H9 (cell line): ENCODE results near the gene KLRB1. TPM values are rescaled to one million over a fixed set of nuclear protein-coding genes. Genes with fewer than 3 reads are reported as not detected.
A peak's percentile ranks its signal among the peaks of the same experiment; 100 is the strongest.

ENCODE experiments used
- DNase-seq: peaks from one replicate; pipeline ENCODE4 v3.0.0-alpha.2; 2017
- H2AFZ ChIP-seq: one replicate; pipeline ENCODE4 v1.6.1; 2013; ENCODE audit warnings: mild to moderate bottlenecking, low read length, control low read depth, moderate library complexity
- H2AK5ac ChIP-seq: 2 replicates; pipeline ENCODE4 v1.6.1; 2013; ENCODE audit warnings: low read length, control low read depth, mixed read lengths; ENCODE audit not compliant: insufficient read length
- H2BK120ac ChIP-seq: one replicate; pipeline ENCODE4 v1.6.1; 2013; ENCODE audit warnings: low read depth, mild to moderate bottlenecking, low read length, control low read depth, inconsistent platforms; ENCODE audit not compliant: poor library complexity, severe bottlenecking
- H2BK12ac ChIP-seq: 2 replicates; pipeline ENCODE4 v1.6.1; 2013; ENCODE audit warnings: low read length, control low read depth, mixed read lengths, low read depth; ENCODE audit not compliant: insufficient read length
- H2BK15ac ChIP-seq: 2 replicates; pipeline ENCODE4 v1.6.1; 2013; ENCODE audit warnings: low read depth, low read length, control low read depth
- H2BK20ac ChIP-seq: one replicate; pipeline ENCODE4 v1.6.1; 2013; ENCODE audit warnings: low read depth, mild to moderate bottlenecking, low read length, control low read depth, inconsistent platforms; ENCODE audit not compliant: poor library complexity, severe bottlenecking
- H2BK5ac ChIP-seq: 2 replicates; pipeline ENCODE4 v1.6.1; 2013; ENCODE audit warnings: low read length, control low read depth, mixed read lengths; ENCODE audit not compliant: insufficient read length
- H3K14ac ChIP-seq: 2 replicates; pipeline ENCODE4 v1.6.1; 2013; ENCODE audit warnings: low read length, control low read depth; ENCODE audit not compliant: insufficient read depth
- H3K18ac ChIP-seq: 2 replicates; pipeline ENCODE4 v1.6.1; 2013; ENCODE audit warnings: low read depth, mild to moderate bottlenecking, mixed read lengths, low read length, control low read depth; ENCODE audit not compliant: insufficient read length
- H3K23ac ChIP-seq: 2 replicates; pipeline ENCODE4 v1.6.1; 2013; ENCODE audit warnings: low read length, control low read depth, mixed read lengths, low read depth; ENCODE audit not compliant: insufficient read length
- H3K23me2 ChIP-seq: 2 replicates; pipeline ENCODE4 v1.6.1; 2013; ENCODE audit warnings: low read depth, mild to moderate bottlenecking, mixed read lengths, low read length, control low read depth; ENCODE audit not compliant: insufficient read length, poor library complexity, severe bottlenecking
- H3K27ac ChIP-seq: 2 replicates; pipeline ENCODE4 v1.5.1; 2013; ENCODE audit warnings: low read length, control low read depth, mixed read lengths, low read depth; ENCODE audit not compliant: insufficient read length
- H3K27me3 ChIP-seq: 2 replicates; pipeline ENCODE4 v1.6.1; 2013; ENCODE audit warnings: low read length, control low read depth, inconsistent platforms; ENCODE audit not compliant: insufficient read depth
- H3K4ac ChIP-seq: 2 replicates; pipeline ENCODE4 v1.6.1; 2013; ENCODE audit warnings: low read depth, mild to moderate bottlenecking, control low read depth, inconsistent platforms, low read length, moderate library complexity
- H3K4me1 ChIP-seq: 2 replicates; pipeline ENCODE4 v1.6.1; 2013; ENCODE audit warnings: low read length, control low read depth, inconsistent platforms; ENCODE audit not compliant: insufficient read depth
- H3K4me2 ChIP-seq: 2 replicates; pipeline ENCODE4 v1.6.1; 2013; ENCODE audit warnings: low read length, control low read depth, mixed read lengths; ENCODE audit not compliant: insufficient read length, insufficient read depth
- H3K56ac ChIP-seq: 2 replicates; pipeline ENCODE4 v1.6.1; 2013; ENCODE audit warnings: low read depth, mild to moderate bottlenecking, mixed read lengths, low read length, control low read depth; ENCODE audit not compliant: insufficient read length
- H3K79me1 ChIP-seq: 2 replicates; pipeline ENCODE4 v1.6.1; 2013; ENCODE audit warnings: low read depth, mild to moderate bottlenecking, moderate library complexity, low read length, control low read depth, inconsistent platforms; ENCODE audit not compliant: insufficient read depth, poor library complexity, severe bottlenecking
- H3K79me2 ChIP-seq: 2 replicates; pipeline ENCODE4 v1.6.1; 2013; ENCODE audit warnings: low read length, control low read depth, inconsistent platforms; ENCODE audit not compliant: insufficient read depth
- H3K9ac ChIP-seq: 2 replicates; pipeline ENCODE4 v1.6.1; 2013; ENCODE audit warnings: low read length, control low read depth, mixed read lengths; ENCODE audit not compliant: insufficient read length; ENCODE audit errors: extremely low read depth
- H3K9me3 ChIP-seq: one replicate; pipeline ENCODE4 v1.6.1; 2013; ENCODE audit warnings: low read depth, low read length, inconsistent platforms; ENCODE audit not compliant: control insufficient read depth
- H3T11ph ChIP-seq: one replicate; pipeline ENCODE4 v1.6.1; 2013; ENCODE audit warnings: mild to moderate bottlenecking, low read length, control low read depth, inconsistent platforms
- H4K20me1 ChIP-seq: one replicate; pipeline ENCODE4 v1.6.1; 2013; ENCODE audit not compliant: control insufficient read depth, insufficient read length, insufficient read depth
- H4K5ac ChIP-seq: 2 replicates; pipeline ENCODE4 v1.6.1; 2013; ENCODE audit warnings: low read depth, mild to moderate bottlenecking, mixed read lengths, low read length, control low read depth; ENCODE audit not compliant: insufficient read length
- H4K8ac ChIP-seq: replicated peaks from 2 replicates; pipeline ENCODE4 v1.6.1; 2013; ENCODE audit warnings: low read length, control low read depth, mixed read lengths, low read depth; ENCODE audit not compliant: insufficient read length
- H4K91ac ChIP-seq: 2 replicates; pipeline ENCODE4 v1.6.1; 2013; ENCODE audit warnings: low read depth, mild to moderate bottlenecking, moderate library complexity, mixed read lengths, low read length, control low read depth; ENCODE audit not compliant: insufficient read length
- H3K27ac Mint-ChIP-seq, 3 experiments: 2 replicates in 2 of 3; 3 replicates in 1 of 3; pipeline ENCODE4 v1.8.0; 2020 to 2021; ENCODE audit warnings: mixed read lengths in 3 of 3, mild to moderate bottlenecking in 1 of 3, moderate library complexity in 1 of 3
- H3K27me3 Mint-ChIP-seq: 2 replicates; pipeline ENCODE4 v1.8.0; 2021; ENCODE audit warnings: low read depth, mild to moderate bottlenecking, moderate library complexity, mixed read lengths
- H3K36me3 Mint-ChIP-seq, 3 experiments: 2 replicates in 2 of 3; 3 replicates in 1 of 3; pipeline ENCODE4 v1.8.0; 2020 to 2021; ENCODE audit warnings: low read depth in 3 of 3, mixed read lengths in 3 of 3; ENCODE audit not compliant: insufficient read depth in 1 of 3
- H3K4me1 Mint-ChIP-seq, 2 experiments: 2 replicates each; pipeline ENCODE4 v1.8.0; 2020; ENCODE audit warnings: mixed read lengths in 2 of 2
- H3K4me3 Mint-ChIP-seq, 2 experiments: 2 replicates in 1 of 2; 3 replicates in 1 of 2; pipeline ENCODE4 v1.8.0; 2020 to 2021; ENCODE audit warnings: mild to moderate bottlenecking in 2 of 2, mixed read lengths in 2 of 2, moderate library complexity in 1 of 2
- H3K9me3 Mint-ChIP-seq, 2 experiments: 2 replicates in 1 of 2; 3 replicates in 1 of 2; pipeline ENCODE4 v1.8.0; 2020; ENCODE audit warnings: mild to moderate bottlenecking in 2 of 2, mixed read lengths in 2 of 2, moderate library complexity in 1 of 2
- CTCF ChIP-seq: fragments of 200-600 bp; sonication (generic); conservative IDR thresholded peaks from 3 replicates; pipeline ENCODE4 v1.8.0; 2021; ENCODE audit warnings: antibody characterized with exemption, mild to moderate bottlenecking
- WGBS: extraction: QIAGEN DNeasy Blood & Tissue Kit; methylation state at CpG from one replicate; pipeline ENCODE4 v1.1.7; 2013; ENCODE audit warnings: missing lambda C conversion rate, low lambda C conversion rate, mixed read lengths; ENCODE audit not compliant: insufficient read length; ENCODE audit errors: extremely low coverage; 5-methylcytosine and 5-hydroxymethylcytosine counted together
- total RNA-seq: library from RNA; stranded (reverse); gene quantifications from 2 replicates; pipeline ENCODE4 v1.2.1, GENCODE V29; 2021

The KLRB1 gene
- total RNA-seq, 1 experiment from 2014 or later = 0.15 TPM

GRCh38 chr12:9650151-9650576 lies 42.4 kb upstream of the KLRB1 start:
- H2AFZ ChIP-seq = no peak overlapping the region
- H2AK5ac ChIP-seq = no peak overlapping the region
- no peak overlapping the region for H3K14ac ChIP-seq
- H4K5ac ChIP-seq = no peak overlapping the region
- peaks cover 14% of the 10 kb centered on the region for H3K23me2 ChIP-seq
- no peak overlapping the region for H3K9ac ChIP-seq
- H3K18ac ChIP-seq = no peak overlapping the region
- H2BK15ac ChIP-seq = no peak overlapping the region
- no peak for TF ChIP-seq CTCF
- Mint-ChIP-seq H3K4me1 (peaks cover 36 to 37% of the 10 kb centered on the region in 2 experiments), H3K36me3 (peaks cover 5 to 12% (median 6%) of the 10 kb centered on the region in 3 experiments; a peak in 5 of 7 replicates), H3K4me3 (no peak overlapping the region), H3K9me3 (peaks cover 0 to 3% of the 10 kb centered on the region in 2 experiments; a peak in 1 of 5 replicates), H3K27me3 (no peaks in the 10 kb centered on the region; the same call in 1 of the 2 replicates), H3K27ac (peak overlapping the region in 1 of 3 experiments; percentile 78; a peak in 2 of 7 replicates)
- H4K8ac ChIP-seq = no peak overlapping the region
- H3T11ph ChIP-seq = no peak overlapping the region
- no peak overlapping the region for H2BK5ac ChIP-seq
- no peak overlapping the region for H3K56ac ChIP-seq
- no peaks in the 10 kb centered on the region; the same call in 1 of the 2 replicates for H3K79me2 ChIP-seq
- WGBS = no CpG with 5 or more reads among the region's 4 CpGs
- no peaks in the 10 kb centered on the region for H4K20me1 ChIP-seq
- no peak for DNase-seq
- H3K27ac ChIP-seq = no peak overlapping the region
- H3K79me1 ChIP-seq = no peaks in the 10 kb centered on the region
- no peak overlapping the region for H3K4me2 ChIP-seq
- H3K4me1 ChIP-seq = peaks cover 7% of the 10 kb centered on the region; the same call in 1 of the 2 replicates
- H4K91ac ChIP-seq = no peak overlapping the region
- no peak overlapping the region for H2BK20ac ChIP-seq
- H3K23ac ChIP-seq = no peak overlapping the region
- no peaks in the 10 kb centered on the region for H3K9me3 ChIP-seq
- no peaks in the 10 kb centered on the region for H3K27me3 ChIP-seq
- no peak overlapping the region for H3K4ac ChIP-seq
- H2BK120ac ChIP-seq = no peak overlapping the region
- H2BK12ac ChIP-seq = no peak overlapping the region
